Esophagus squamous epithelium (tissue), 4 donors: Measurements from ENCODE around the gene RGS4.

Experiments used
- CTCF ChIP-seq, 6 experiments: fragments of 450-650 bp in 4 of 6; fragments of 200-600 bp in 2 of 6; sonication (generic) in 2 of 6; IDR thresholded peaks; one replicate each; pipeline ENCODE4 v1.5.1; 2016 to 2019; ENCODE audit warnings: antibody characterized with exemption in 6 of 6, mild to moderate bottlenecking in 4 of 6, moderate library complexity in 4 of 6
- POLR2A ChIP-seq, 4 donors: fragments of 450-650 bp; IDR thresholded peaks; one replicate each; pipeline ENCODE4 v1.6.1; 2017; ENCODE audit warnings: antibody characterized with exemption in 4 of 4, mild to moderate bottlenecking in 4 of 4, moderate library complexity in 3 of 4

DNA sequence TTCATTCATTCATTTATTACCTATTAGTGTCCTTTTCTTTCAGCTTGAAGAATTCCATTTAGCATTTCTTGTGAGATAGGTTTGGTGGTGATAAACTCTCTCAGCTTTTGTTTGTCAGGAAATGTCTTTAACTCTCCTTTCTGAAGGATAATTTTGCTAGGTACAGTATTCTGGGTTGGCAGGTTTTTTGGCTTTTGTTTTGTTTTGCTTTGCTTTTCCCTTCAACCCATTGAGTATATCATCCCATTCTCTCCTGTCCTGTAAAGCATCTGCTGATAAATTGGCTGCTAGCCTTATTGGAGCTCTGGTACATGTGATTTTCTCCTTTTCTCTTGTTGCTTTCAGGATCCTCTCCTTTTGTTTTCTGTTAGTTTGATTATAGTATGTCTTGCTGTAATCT, 47.0 kb upstream of the RGS4 start:
- TF ChIP-seq CTCF (IDR thresholded peaks at IDR 0.05) (no peak), POLR2A (IDR thresholded peaks at IDR 0.05) (no peak)
